ENCODE results near the gene STT3B.
A peak's percentile ranks its signal among the peaks of the same experiment; 100 is the strongest.

STT3B gene

DNA sequence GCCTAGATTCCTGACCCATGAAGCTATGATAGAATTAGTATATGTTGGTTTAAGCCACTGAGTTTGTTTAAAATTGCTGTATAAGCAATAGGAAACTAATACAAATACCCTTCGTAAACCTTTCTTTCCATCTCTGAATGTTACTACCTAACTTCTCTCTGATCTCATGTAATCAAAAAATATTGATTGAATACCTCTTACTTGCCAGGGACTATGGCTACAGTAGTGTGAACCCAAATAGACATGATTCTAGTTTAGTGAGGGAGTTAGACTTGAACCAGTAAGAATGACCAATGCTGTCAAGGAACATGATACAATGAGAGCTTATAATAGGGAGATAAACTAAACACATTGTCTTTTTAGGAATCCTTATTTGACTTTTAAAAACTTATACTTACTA, 19.4 kb downstream of the STT3B start:
- DNase-seq (ENCODE audit: low spot score), result no peak

DNA sequence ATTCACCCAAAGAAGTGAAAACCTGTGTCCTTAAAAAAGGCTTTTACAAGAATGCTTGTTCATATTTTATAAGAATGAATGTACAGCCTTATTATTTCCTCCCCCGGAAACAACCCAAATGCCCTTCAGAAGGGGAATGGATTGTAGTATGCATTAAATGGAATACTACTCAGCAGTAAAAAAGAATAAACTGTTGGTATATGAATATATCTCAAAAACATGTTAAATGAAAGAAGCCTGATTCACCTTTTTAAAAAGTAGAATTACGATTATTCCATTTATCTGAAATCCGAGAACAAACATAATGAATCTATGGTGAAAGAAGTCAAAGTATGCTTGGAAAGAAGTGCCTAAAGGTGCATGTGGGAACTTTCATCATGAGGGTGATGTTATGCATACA, 20.5 kb downstream of the STT3B start:
- no peak for DNase-seq (ENCODE audit: low spot score)

DNA sequence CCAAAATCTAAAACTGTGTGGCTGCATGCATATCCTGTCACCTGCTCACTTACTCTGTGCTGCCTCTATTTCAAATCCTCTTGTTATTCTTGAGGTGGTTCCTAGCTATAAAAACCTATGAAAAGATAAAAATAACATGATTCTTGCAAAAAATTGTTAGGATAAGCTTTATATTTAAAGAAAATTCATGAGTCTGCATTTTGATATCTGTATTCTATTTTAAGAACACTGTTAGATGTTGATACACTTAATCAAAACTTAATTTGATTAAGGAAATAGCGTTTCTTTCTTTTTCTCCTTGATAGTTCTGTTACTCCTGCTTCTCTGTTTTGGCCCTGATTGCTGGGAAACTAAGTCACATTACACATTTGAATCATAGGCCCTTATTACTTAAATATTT, 22.5 kb downstream of the STT3B start:
- DNase-seq (ENCODE audit: low spot score), result no peak

DNA sequence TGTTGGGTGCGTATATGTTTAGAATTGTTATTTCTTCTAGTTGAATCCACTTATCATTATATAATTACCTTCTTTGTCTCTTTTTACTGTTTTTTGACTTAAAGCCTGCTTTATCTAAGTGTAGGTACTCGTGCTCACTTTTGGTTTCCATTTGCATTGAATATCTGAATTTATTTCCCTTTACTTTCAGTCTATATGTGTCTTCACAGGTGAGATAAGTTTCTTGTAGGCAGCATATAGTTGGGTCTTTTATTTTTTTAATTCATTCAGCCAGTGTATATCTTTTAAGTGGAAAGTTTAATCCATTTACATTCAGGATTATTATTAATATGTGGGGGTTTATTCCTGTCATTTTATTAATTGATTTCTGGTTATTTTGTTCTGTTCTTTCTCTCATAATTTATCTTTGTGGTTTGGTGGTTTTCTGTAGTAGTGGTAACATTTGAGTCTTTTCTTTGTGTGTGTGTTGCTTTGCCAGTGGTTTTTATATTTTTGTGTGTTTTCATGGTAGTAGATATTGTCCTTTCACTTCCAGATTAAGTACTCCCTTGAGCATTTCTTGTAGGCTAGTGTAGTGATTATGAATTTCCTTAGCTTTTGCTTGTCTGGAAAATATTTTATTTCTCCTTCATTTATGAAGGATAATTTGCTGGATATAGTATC, 27.3 kb downstream of the STT3B start:
- DNase-seq (ENCODE audit: low spot score), result no peak

DNA sequence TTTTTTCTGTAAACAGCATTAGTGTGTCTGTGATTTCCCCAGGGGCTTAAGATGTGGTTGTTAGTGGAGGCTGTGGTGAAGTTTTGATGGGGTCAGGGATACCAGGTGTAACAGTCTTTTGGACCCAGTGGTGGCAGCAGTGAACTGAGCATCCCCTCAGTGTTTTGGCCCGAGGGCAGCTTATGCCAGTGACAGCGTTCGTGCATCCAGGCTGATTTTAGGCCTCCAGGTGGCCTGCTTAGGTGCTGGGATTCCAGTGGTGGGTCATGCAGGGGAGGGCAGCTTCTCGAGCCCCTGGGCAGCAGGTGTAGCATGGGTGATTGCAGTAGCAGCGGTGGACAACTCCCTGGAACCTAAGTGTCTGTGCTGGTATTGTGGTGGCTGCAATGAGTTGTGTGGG, 29.2 kb downstream of the STT3B start:
- DNase-seq (ENCODE audit: low spot score), result no peak

DNA sequence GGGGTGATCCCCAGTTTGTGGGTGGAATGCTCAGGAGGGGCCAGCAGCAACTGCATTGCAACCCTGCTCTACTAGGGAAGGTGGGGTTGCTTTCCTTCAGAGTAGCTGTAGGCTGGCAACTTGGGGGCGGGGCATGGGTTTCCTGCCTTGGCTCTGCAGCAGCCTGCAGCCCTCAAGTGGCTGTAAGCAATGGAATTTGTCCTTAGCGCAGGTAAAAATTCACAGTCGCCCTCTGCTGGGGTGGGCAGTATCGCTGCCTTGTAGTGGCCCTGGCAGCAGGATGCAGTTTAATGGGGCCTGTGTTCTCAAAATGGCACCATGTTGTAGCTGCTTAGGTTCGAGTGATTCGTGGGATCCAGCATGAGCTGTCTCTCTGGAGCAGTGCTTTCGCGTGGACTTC, 29.8 kb downstream of the STT3B start:
- DNase-seq (ENCODE audit: low spot score), result no peak

DNA sequence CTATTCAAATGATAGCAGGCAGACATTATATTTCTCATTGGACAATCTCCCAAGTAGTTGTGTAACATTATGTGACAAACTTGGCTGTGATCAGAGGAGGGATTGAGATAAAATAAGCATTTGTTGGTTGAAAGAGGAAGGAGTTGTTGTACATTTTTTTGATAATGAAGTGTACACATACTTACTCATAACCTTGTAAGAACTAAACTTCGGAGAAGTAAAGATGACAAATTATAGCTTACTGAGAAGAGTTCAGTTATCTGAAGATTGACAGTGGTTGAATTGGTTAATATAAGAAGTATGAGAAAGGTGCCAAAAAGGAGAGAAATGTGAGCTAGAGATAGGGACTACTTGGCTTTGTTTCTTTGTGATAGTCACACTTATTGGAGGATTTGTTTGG, 32.6 kb downstream of the STT3B start:
- DNase-seq (ENCODE audit: low spot score), result peak; percentile 19

DNA sequence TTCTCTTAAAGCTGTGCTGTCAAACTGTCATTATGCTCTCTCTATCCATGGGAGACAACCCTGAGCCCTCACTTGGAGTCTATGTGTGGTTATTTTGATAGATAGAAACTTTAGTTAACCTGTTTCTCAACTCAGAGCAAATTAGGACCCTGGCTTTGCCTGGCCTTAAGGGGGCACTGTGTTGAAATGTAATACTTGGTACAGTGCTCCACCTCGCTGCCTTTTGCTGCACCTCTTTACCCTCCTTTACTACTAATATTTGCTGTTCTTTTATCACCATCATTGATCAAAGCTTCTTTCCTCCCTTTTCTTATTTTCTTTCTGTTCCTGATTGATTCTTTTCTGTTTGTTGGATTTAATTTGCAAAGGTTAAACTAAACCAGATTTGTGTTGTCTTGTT, 34.3 kb downstream of the STT3B start:
- peak; percentile 44 for DNase-seq (ENCODE audit: low spot score)

DNA sequence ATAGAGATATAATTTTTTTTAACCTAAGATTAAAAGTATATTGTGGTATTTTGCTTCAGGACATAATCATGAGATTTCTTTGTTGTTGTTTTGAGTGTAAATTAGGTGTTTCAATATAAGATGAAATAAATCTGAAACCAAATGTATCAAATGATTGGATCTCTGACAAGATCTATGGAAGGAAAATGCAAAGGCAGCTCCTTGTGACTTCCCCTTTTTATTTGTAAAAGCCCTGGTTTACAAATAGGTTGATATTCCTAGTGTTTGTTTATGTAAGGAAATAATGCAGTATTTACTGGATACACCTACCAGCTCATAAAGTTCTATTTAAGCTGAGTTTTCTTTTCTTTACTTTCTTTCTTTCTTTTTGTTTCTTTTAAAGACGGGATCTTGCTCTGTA, 35.9 kb downstream of the STT3B start:
- DNase-seq (ENCODE audit: low spot score), result no peak

DNA sequence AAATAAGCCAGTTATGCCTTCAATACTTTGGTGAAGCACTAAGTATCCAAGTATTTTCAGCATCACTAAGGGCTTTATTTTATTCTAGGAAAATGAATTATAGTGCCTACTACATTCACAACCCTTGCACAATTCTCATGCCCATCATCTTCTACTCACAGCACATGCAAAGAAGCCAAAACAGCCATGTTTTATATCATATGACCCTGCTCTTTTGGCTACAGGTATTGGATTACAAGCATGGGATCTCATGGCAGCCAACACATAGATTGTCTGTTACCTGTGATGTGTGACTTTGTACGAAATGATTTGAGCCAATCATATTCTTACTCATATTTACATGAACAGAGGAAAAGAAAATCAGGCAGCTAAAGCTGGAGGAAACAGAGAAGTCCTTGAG, 38.6 kb downstream of the STT3B start:
- no peak for DNase-seq (ENCODE audit: low spot score)

DNA sequence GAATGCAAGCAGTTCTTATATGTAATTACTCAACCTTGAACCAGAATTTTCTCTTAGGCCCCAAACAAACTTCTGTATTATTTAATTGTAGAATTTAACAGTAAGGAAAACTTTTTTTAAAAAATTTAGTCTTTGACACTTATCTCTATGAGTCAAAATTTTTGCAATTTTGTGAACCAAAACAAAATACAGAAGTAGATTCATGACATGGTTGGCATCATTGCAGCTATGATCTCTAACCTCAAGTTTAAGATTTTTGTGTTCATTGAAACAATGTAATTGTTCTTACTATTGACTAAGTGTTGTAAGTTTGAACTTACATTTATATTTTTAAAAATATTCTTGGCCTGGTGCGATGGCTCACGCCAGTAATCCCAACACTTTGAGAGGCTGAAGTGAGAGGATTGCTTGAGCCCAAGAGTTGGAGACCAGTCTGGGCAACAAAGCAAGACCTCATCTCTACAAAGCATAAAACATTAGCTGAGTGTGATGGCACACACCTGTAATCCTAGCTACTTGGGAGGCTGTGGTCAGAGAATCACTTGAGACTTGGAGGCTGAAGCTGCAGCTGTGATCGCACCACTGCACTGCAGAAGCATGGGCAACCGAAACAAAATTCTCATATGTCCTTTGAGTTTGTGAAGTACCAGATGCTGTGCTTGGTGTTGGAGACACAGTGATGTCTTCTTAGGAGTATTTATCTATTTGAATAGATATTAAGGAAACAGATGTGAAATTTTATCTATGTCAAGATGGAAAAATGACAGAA, 39.7 kb downstream of the STT3B start:
- DNase-seq (ENCODE audit: low spot score), result no peak

DNA sequence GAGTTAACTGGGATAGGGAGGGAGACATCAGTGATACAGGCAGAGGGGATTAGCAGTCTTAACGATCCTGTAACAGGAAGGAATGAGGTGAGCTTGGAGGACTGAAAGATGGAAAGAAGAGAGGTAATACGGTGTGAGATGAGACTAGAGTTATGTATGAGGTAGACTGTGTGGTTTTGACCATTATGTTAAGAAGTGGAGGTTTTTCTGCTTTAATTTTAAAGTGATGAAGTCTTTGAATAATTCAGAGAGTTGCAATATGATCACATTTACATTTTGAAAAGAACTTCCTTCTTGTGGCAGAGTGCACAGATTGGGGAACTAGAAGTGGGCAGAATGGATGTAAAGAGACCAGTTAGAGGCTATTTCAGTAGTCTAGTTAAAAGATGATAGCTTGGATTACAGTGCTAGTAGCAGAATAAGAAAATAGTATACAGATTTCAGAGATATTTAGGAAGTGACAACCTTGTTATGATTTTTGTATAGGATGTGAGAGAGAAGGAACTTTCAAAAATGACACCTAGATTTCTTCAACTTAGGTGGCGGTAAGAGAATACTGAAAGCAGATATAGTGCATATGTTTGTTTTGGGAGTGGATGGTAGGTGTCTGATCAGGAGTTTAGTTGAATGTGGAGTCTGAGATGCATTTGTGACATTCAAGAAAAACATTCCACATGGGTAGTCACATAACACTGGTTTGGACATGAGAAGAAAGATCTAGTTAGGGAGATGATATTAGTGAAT, 40.5 kb downstream of the STT3B start:
- DNase-seq (ENCODE audit: low spot score), result no peak

DNA sequence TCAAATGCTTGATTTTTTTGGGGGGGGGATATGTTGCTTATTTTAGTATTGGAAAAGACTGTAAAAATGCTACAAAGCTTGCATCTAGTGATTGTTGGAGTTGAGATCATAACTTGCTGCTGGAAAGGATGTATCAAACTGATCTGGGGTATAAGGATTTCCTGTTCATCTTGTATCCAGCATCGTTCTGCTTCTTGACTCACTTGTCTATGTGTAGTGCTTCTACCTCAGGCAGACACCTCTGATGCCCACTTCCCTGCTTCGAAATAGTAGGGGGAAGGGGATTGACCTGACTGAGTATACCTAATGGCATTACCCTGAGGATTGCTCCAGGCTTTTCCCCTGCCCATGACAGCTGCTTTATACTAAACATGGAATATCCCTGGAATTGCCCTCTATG, 42.7 kb downstream of the STT3B start:
- DNase-seq (ENCODE audit: low spot score), result peak; percentile 34

DNA sequence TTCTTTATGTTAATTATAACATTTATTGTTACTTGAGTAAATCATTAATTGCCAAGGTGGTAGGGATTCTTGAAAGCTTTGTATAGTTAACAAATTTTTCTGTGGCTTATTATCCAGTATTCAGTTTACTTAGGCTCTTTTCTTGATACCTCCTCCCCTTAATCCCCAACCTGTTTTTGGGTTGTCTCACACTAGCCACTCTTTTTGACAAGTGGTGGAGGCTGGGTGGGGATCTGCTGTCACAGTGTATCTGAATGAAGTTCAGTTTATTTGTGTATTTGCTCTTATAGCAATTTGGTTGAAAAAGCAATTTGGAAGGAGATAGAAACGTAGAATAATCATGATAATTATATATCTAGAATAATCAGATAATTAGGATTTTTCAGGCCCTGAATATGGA, 43.8 kb downstream of the STT3B start:
- no peak for DNase-seq (ENCODE audit: low spot score)

DNA sequence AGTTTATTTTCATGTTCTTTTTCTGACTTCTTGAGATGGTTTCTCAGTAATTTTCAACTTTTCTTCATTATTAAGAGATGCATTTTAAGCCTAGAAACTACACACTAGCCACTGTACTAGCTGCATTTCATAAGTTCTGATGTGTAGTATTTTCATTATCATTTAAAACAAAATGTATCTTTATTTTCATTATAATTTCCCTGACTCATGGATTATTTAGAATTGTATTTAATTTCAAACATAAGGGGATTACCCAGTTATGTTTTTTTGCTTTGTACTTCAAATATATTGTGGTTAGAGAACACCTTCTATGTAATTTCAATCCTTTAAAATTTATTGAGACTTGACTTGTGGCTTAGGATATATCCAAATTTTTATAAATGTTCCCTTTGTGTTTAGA, 44.5 kb downstream of the STT3B start:
- no peak for DNase-seq (ENCODE audit: low spot score)

DNA sequence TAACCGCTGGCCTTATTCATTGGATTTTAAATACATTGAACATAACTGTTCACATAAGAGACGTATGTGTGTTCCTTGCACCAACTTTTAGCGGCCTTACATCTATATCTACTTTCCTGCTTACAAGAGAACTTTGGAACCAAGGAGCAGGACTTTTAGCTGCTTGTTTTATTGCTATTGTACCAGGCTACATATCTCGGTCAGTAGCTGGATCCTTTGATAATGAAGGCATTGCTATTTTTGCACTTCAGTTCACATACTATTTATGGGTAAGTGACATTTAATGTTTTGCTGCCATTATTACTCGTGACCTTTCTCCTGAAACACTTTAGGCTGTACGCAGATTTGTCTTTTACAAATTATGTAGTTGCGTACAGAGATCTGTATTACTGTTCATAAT, 47.1 kb downstream of the STT3B start:
- DNase-seq (ENCODE audit: low spot score), result no peak

DNA sequence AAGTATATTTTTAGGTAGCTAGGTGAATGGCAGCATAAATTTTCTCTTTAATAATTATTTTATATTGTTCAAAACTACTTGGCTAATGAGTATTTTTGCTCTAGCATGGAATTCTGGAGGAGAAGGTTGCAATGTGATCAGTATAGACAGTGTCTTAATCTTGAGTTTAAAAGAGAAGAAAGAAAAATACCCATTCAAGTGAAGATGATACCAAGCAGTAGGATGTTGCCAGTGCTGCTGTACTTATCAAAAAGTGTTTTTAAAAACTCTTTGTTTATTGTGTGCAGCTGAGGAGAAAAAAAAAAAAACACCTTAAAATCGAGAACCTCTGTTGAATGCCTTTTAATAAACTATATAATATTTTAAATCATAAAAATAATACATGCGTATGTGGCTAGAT, 47.9 kb downstream of the STT3B start:
- no peak for DNase-seq (ENCODE audit: low spot score)

DNA sequence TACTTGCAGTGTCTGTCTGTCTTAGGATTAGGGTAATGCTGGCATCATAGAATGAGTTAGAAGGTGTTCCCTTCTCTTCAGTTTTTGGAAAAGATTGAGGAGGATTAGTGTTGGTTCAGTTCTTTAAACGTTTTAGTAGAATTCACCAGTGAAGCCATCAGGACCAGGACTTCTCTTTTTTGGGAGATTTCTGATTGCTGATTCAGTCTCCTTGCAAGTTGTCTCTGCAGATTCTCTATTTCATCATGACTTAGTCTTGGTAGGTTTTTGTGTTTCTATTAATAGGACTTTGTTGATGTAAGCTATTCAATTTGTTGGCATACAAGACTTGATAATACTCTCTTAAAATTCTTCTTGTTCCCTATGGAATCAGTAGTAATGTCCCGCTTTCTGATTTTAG, 48.9 kb downstream of the STT3B start:
- DNase-seq (ENCODE audit: low spot score), result no peak

DNA sequence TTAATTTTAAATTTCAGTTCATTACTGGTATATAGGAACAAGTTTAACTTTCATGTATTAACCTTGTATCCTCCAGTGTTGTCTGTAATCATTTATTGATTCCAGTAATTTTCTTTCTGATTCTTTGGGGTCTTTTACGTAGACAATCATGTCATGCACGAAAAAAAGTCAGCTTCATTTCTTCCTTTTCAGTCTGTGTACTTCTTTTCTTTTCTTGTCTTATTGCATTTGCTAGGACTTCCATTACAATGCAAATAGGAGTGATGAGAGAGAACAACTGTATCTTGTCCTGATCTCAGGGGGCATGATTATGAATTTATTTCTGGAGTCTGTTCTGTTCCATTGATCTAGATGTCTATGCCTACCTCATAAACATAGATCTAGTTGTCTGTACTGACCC, 56.5 kb downstream of the STT3B start:
- no peak for DNase-seq (ENCODE audit: low spot score)

DNA sequence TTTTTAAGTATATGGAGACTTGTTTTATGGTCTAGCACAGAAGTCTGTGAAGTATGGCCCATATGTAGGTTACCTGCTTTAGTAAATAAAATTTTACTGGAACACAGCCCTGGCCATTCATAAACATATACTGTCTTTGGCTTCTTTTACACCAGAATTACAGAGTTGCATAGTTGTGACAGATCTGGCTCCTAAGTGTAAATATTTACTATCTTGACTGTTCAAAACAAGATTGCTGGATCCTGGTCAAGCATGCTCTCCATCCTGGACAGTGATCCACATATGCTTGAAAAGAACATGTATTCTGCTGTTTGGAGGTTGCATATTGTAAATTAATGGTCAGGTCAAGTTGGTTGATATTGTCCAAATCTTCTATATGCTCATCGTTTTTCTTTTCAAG, 57.9 kb downstream of the STT3B start:
- no peak for DNase-seq (ENCODE audit: low spot score)

DNA sequence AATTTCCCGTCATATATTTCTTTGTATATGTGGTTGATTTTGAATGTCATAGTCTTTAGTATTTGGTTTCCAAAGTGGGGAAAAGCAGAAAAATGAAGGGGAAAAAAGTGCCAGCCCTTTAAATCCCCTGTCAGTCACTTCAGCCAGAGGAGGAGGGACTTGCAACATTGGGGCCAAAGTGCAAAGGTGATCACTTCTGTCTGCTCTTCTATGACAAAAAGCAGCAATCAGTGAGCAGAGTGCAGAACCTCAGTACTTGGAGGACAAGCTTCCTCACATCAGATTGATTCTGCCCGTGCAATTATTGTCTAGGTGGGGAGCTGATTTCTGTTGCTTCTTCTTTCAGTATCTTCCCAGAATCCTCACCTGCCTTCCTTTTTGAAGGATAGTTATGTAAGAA, 60.0 kb downstream of the STT3B start:
- no peak for DNase-seq (ENCODE audit: low spot score)

DNA sequence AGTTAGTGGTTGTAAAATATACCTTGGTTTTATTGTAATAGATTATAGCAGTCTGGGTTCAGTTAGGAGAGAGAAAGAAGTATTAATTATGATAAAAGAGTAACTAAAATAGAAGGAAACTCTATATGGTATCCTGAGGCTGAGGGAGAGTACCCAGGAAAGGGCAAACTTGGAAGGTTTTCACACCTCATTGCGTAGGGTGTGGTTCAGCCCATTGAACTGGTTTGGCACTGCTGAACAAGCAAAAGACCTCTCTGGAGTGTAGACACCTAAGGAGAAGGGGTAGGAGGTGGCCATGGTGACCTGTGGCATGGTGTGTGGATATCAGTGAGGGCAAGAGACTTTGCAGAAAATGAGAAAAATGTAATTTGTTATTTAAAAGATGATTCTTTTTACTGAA, 63.5 kb downstream of the STT3B start:
- no peak for DNase-seq (ENCODE audit: low spot score)

DNA sequence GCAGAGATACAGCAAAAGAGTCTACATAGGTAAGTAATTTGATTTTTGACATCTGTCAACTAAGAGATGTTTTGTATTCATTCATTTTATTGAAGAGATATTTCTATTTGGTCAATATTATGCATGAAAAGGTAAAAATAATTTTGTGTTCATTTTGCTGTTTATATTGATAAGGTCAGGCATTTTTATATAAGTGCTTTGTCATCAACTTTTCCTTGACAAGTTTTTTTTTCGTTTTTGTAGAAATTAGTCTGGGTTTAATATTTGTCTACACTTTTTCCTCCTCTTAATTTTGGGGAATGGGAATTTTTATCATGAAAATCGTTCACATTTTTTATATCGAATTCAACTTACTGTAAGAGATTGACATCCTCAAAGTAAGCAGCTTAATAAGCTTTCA, 67.7 kb downstream of the STT3B start:
- no peak for DNase-seq (ENCODE audit: low spot score)

Measured in CD4-positive, alpha-beta T cell treated with Interleukin-2 at 100 ng/mL for 4 hours (primary cell).